Activated B cell treated with CpG ODN at 0.5 μM for 24 hours (primary cell): ENCODE results near the gene TFDP1. TPM values are rescaled to one million over a fixed set of nuclear protein-coding genes. Genes with fewer than 3 reads are reported as not detected.
A peak's percentile ranks its signal among the peaks of the same experiment; 100 is the strongest.

Experiments used
- ATAC-seq: fragments of 200-7000 bp; cut with Tn5 transposase; one replicate; pipeline ENCODE4 v1.10.0; 2021; ENCODE audit warnings: low read depth, mild to moderate bottlenecking, moderate library complexity
- CTCF ChIA-PET: fragments of 350-600 bp; sonication (Branson Sonifier 250); formaldehyde crosslinking; loops from one replicate; lab custom pipeline; 2021; ENCODE audit warnings: antibody characterized with exemption; lab: Charles Lee
- POLR2A ChIA-PET: fragments of 350-600 bp; sonication (Branson Sonifier 250); formaldehyde crosslinking; loops from one replicate; lab custom pipeline; 2021; ENCODE audit warnings: antibody characterized with exemption; lab: Charles Lee
- DNase-seq: peaks from one replicate; pipeline ENCODE4 v3.0.0; 2022
- H3K27ac Mint-ChIP-seq: one replicate; pipeline ENCODE4 v1.8.0; 2020; ENCODE audit warnings: mixed read lengths
- H3K27me3 Mint-ChIP-seq: one replicate; pipeline ENCODE4 v1.8.0; 2021; ENCODE audit warnings: mixed read lengths
- H3K36me3 Mint-ChIP-seq: one replicate; pipeline ENCODE4 v1.8.0; 2021; ENCODE audit warnings: low read depth, mixed read lengths
- H3K4me1 Mint-ChIP-seq: one replicate; pipeline ENCODE4 v1.8.0; 2021; ENCODE audit warnings: mixed read lengths
- H3K4me3 Mint-ChIP-seq: one replicate; pipeline ENCODE4 v1.8.0; 2020; ENCODE audit warnings: mild to moderate bottlenecking, mixed read lengths
- H3K9me3 Mint-ChIP-seq: one replicate; pipeline ENCODE4 v1.8.0; 2020; ENCODE audit warnings: mixed read lengths
- intact Hi-C: fragments of 100-400 bp; cut with micrococcal nuclease; formaldehyde crosslinking; loops from one replicate; pipeline ENCODE4 v1.15.1; 2024
- total RNA-seq: library from RNA; stranded (reverse); gene quantifications from 2 replicates; pipeline ENCODE4 v1.2.3, GENCODE V29; 2022
- TF ChIP-seq, protein P1 (sequence below): fragments of 200-600 bp; IDR thresholded peaks from one replicate; pipeline ENCODE4 v1.8.0; 2022; ENCODE audit warnings: antibody characterized with exemption, mild to moderate bottlenecking

TFDP1 gene
- total RNA-seq, 1 donor from 2014 or later: 54.3 TPM

DNA sequence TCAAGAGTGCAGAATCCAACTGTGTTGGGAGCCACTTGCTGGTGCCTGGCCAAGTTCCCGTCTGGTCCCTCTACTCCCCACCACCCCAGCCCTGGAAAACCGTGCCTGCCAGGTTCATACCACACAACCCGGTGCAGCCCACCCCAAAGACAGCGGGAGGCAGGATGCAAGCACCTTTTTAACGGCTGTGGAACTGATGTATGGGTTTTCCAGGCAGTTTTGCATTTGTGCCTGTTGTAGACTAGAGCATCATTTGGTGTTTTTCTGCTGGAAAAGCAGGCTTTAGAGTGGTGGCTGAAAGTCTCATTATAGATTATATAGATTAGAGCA is 13.5 kb downstream of the TFDP1 start:
- peak; percentile 1 for DNase-seq

GRCh38 chr13:113598481-113598880 is 13.9 kb downstream of the TFDP1 start:
- no peak for ATAC-seq
- H3K36me3 Mint-ChIP-seq: peaks cover 39% of the 10 kb centered on the region
- POLR2A ChIA-PET: no interaction called here
- TF ChIP-seq, protein P1, sequence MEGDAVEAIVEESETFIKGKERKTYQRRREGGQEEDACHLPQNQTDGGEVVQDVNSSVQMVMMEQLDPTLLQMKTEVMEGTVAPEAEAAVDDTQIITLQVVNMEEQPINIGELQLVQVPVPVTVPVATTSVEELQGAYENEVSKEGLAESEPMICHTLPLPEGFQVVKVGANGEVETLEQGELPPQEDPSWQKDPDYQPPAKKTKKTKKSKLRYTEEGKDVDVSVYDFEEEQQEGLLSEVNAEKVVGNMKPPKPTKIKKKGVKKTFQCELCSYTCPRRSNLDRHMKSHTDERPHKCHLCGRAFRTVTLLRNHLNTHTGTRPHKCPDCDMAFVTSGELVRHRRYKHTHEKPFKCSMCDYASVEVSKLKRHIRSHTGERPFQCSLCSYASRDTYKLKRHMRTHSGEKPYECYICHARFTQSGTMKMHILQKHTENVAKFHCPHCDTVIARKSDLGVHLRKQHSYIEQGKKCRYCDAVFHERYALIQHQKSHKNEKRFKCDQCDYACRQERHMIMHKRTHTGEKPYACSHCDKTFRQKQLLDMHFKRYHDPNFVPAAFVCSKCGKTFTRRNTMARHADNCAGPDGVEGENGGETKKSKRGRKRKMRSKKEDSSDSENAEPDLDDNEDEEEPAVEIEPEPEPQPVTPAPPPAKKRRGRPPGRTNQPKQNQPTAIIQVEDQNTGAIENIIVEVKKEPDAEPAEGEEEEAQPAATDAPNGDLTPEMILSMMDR: no peak
- no peaks in the 10 kb centered on the region for H3K4me1 Mint-ChIP-seq
- H3K9me3 Mint-ChIP-seq: peaks cover 4% of the 10 kb centered on the region
- no peak for DNase-seq
- H3K27me3 Mint-ChIP-seq: no peaks in the 10 kb centered on the region
- intact Hi-C loops: no loop called here
- H3K27ac Mint-ChIP-seq: no peak overlapping the region
- CTCF ChIA-PET: no interaction called here
- no peak overlapping the region for H3K4me3 Mint-ChIP-seq

More for the DNA sequence above, 13.5 kb downstream of the TFDP1 start:
- no peak for ATAC-seq
- H3K4me1 Mint-ChIP-seq: no peaks in the 10 kb centered on the region
- TF ChIP-seq, protein P1: no peak
- no peak overlapping the region for H3K27ac Mint-ChIP-seq
- H3K27me3 Mint-ChIP-seq: no peaks in the 10 kb centered on the region
- no peak overlapping the region for H3K4me3 Mint-ChIP-seq
- peaks cover 39% of the 10 kb centered on the region for H3K36me3 Mint-ChIP-seq
- H3K9me3 Mint-ChIP-seq: peaks cover 4% of the 10 kb centered on the region
- POLR2A ChIA-PET: no interaction called here
- intact Hi-C loops: no loop called here
- CTCF ChIA-PET: no interaction called here

DNA sequence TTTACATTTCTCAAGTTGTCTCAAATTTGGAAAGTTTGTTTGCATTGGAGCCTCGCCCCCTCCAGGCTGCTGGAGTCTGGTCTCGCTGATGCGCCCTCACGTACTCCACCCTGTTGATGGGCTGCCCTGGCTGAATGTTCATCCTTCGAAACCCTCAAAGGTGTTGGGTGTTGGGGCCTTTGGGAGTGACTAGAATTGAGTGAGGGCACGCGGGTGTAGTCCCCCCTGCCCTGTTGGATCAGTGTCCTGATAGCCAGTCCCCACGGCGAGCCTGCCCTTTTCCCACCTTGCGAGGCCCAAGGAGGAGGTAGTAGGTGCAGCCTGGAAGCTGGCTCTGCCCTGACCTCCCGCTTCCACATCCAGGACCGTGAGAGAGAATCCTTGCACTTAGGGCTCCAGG is 14.8 kb downstream of the TFDP1 start:
- intact Hi-C loops: no loop called here

DNA sequence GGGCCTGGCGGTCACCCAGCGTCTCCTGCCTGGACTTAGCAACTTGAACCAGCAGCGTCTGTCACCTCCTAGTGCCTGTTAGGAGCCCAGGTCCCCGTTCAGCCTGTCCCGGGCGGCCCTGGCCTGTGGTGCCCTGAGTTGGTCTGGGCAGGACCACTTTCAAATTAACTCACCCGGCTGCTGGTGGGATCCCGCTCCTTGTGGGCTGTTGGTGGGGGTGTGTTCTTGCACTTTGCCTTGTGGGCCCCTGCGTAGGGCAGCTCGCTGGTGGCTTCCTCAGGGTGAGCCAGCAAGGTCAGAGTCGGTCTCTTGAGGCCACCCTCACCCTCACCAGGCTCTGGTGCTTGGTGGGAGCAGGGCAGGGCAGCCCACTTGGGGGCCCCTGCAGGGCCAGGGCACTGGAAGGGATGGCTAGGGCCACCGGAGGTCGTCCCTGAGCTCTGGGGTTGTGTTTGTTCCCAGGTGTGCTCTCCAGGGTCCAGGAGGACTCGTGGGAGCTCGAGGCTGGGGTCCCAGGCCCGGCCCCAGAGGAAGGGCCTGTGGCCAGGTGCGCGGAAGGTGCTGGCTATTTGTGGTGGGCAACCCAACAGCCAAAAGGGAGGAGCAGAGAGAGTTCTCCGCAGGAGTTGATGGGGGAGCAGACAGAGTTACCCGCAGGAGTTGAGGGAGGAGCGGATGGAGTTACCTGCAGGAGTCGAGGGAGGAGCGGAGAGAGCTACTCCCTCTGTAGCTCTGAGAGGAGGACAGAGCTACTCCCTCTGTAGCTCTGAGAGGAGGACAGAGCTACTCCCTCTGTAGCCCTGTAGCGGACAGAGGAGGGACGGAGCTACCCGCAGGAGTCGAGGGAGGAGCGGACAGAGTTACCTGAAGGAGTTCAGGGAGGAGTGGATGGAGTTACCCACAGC is 16.9 kb downstream of the TFDP1 start:
- POLR2A ChIA-PET: no interaction called here
- TF ChIP-seq, protein P1: no peak
- peaks cover 2% of the 10 kb centered on the region for H3K4me1 Mint-ChIP-seq
- intact Hi-C loops: no loop called here
- peaks cover 35% of the 10 kb centered on the region for H3K36me3 Mint-ChIP-seq
- ATAC-seq (no peak), DNase-seq (no peak)
- H3K27ac Mint-ChIP-seq: no peak overlapping the region
- H3K4me3 Mint-ChIP-seq: no peak overlapping the region
- CTCF ChIA-PET: no interaction called here
- peaks cover 4% of the 10 kb centered on the region for H3K9me3 Mint-ChIP-seq
- H3K27me3 Mint-ChIP-seq: no peaks in the 10 kb centered on the region

More for the DNA sequence above, 14.8 kb downstream of the TFDP1 start:
- Mint-ChIP-seq H3K4me3 (no peak overlapping the region), H3K9me3 (peaks cover 4% of the 10 kb centered on the region), H3K36me3 (peaks cover 39% of the 10 kb centered on the region), H3K27ac (no peak overlapping the region), H3K4me1 (no peaks in the 10 kb centered on the region), H3K27me3 (no peaks in the 10 kb centered on the region)
- ATAC-seq (no peak), DNase-seq (no peak)
- ChIA-PET POLR2A (no interaction called here), CTCF (no interaction called here)
- TF ChIP-seq, protein P1: no peak

GRCh38 chr13:113602291-113602988 is 17.9 kb downstream of the TFDP1 start:
- H3K36me3 Mint-ChIP-seq: peaks cover 34% of the 10 kb centered on the region
- TF ChIP-seq, protein P1: no peak
- intact Hi-C loops: no loop called here
- no peaks in the 10 kb centered on the region for H3K27me3 Mint-ChIP-seq
- CTCF ChIA-PET: no interaction called here
- peaks cover 4% of the 10 kb centered on the region for H3K9me3 Mint-ChIP-seq
- peaks cover 4% of the 10 kb centered on the region for H3K4me1 Mint-ChIP-seq
- ATAC-seq (no peak), DNase-seq (no peak)
- H3K4me3 Mint-ChIP-seq: no peak overlapping the region
- POLR2A ChIA-PET: no interaction called here
- no peak overlapping the region for H3K27ac Mint-ChIP-seq
